Astrocyte (in vitro differentiated cells and primary cell): ENCODE results near the gene POLDIP3.
"Not testable (repeated sequence)": the region's sequence is repeated elsewhere in the genome, so short reads cannot be mapped to it uniquely, and the experiment has no call there.

Source experiments
- CTCF ChIP-seq: IDR thresholded peaks from 2 replicates; pipeline ENCODE4 v1.5.1; 2011; ENCODE audit warnings: low read depth, mild to moderate bottlenecking, inconsistent platforms, low read length, moderate library complexity; ENCODE audit not compliant: insufficient read depth
- EZH2 ChIP-seq: IDR thresholded peaks from 2 replicates; pipeline ENCODE4 v1.6.1; 2012; ENCODE audit warnings: mild to moderate bottlenecking, low read length, inconsistent platforms; ENCODE audit not compliant: insufficient read depth

GRCh38 chr22:42581194-42581761, 33.4 kb downstream of the POLDIP3 start:
- not testable (repeated sequence) for TF ChIP-seq CTCF, EZH2
